HG03139 (cell line): ENCODE results near the gene CUBN.
"Not testable (repeated sequence)": the region's sequence is repeated elsewhere in the genome, so short reads cannot be mapped to it uniquely, and the experiment has no call there.

ENCODE experiments used
- ATAC-seq: cut with Tn5 transposase; IDR thresholded peaks from one replicate; pipeline ENCODE4 v1.9.1; 2021; ENCODE audit not compliant: unreplicated experiment

The CUBN gene

GRCh38 chr10:16832351-16833080, 297.1 kb downstream of the CUBN start:
- ATAC-seq, result no peak

DNA sequence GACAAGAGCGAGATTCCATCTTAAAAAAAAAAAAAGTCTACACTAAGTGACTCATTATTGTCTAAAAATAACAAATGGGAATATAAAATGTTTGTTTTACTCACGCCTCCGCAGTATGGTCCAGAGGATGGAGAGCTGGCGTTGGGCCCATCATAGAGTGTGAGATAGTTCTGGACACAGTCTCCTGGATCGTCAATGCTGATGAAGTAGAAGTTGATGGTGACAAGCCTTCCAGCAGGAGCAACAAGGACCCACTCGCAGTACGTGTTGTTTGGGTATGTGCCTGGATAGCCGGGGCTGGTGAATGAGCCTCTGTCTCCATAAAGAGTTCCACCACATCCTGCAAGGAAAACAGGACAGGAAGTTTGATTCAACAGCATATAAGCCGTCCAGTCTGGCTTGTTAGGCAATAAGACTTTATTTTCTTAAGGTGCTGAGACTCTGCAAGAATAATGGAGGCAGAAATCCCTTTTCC, 300.9 kb downstream of the CUBN start:
- ATAC-seq, result no peak

- peak; percentile 85 for ATAC-seq
These were observed 301.5 kb downstream of the CUBN start for GRCh38 chr10:16828114-16828568.

- not testable (repeated sequence) for ATAC-seq
These were observed 302.1 kb downstream of the CUBN start for GRCh38 chr10:16827474-16827873.

- no peak for ATAC-seq
These were observed 306.8 kb downstream of the CUBN start for GRCh38 chr10:16822726-16823360.

- no peak for ATAC-seq
These were observed 307.6 kb downstream of the CUBN start for GRCh38 chr10:16822027-16822426.

GRCh38 chr10:16820421-16820820, 309.2 kb downstream of the CUBN start:
- ATAC-seq, result no peak

DNA sequence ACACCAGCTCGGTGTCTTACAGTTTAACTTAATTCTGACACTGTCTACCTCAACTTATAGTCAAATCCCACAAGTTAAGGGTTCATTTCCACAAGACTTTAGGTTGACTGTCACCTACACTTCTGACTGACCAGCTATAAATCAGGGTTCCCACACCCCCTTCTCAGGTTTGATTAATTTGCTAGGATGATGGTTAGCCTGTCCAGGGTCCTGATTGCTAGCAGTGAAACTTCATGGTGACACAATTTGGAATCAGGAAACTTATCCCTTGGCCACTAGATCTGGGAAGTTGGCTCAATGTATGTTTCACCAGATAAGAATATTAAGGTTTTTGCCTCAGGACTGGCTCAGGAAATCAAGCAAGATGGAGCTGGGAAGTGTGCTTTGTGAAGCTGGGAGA, 309.6 kb downstream of the CUBN start:
- no peak for ATAC-seq

- no peak for ATAC-seq
These were observed 310.2 kb downstream of the CUBN start for GRCh38 chr10:16819436-16819835.

- no peak for ATAC-seq
These were observed 310.6 kb downstream of the CUBN start for GRCh38 chr10:16819026-16819425.

GRCh38 chr10:16817125-16818019, 312.2 kb downstream of the CUBN start, which contains the start of gene RSU1:
Gene RSU1, minus strand, starts transcription at chr10:16817424. Its CDS starts 343 bp downstream, at chr10:16817081.
- ATAC-seq, result peak; percentile 98

DNA sequence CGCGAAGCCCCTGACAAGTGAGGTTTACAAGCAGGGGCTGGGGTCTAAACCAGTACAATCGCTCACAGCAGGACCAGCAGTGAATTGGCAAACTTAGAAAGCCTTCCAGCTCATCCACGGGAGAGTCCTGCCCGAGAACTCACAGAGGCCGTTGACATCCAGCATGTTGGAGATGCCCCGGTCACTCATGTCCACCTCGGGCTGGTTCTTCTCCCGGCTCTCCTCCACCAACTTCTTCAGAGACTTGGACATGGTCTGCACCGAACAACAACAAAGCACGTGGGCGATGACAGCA, 312.8 kb downstream of the CUBN start:
- ATAC-seq, result no peak

DNA sequence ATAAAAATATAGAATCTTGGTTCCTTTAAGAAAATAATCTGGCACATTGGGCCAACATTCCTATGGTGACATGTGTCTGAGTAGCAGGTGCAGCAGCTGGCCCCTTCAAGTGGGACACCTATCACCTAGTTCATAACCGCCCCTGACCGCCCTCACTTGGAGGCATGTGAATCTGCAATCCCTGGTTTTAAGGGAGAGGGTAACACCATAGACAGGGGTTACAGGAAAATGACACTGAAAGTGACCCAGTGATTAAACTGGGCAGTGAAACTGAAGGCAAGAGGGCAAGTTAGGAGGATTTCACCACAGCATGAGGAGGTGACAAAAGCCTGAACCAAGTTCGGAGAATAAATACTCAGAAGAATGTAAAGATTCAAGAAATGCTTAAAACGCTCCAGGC, 313.4 kb downstream of the CUBN start:
- ATAC-seq, result no peak

GRCh38 chr10:16814012-16814411, 315.6 kb downstream of the CUBN start:
- no peak for ATAC-seq

GRCh38 chr10:16812676-16813075, 316.9 kb downstream of the CUBN start:
- ATAC-seq, result no peak

DNA sequence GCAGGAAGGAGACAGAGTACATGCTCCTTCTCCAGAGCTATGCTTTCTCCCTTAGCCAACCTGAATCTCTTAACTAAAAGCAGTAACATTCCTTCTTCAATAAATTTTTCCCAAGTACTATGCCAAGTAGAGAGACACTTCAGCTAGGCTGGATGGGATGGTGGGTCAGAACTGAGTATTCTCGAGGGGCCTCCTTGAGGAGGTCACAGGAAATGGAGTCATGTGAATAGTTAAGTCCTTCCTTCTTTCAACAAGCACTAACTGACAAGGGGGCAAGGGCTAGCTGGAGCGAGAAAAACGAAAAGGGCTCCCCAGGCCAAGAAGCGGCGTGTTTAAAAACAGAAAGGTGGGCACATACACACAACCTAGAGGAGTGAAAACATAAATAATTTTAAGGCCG, 317.8 kb downstream of the CUBN start:
- ATAC-seq, result no peak

DNA sequence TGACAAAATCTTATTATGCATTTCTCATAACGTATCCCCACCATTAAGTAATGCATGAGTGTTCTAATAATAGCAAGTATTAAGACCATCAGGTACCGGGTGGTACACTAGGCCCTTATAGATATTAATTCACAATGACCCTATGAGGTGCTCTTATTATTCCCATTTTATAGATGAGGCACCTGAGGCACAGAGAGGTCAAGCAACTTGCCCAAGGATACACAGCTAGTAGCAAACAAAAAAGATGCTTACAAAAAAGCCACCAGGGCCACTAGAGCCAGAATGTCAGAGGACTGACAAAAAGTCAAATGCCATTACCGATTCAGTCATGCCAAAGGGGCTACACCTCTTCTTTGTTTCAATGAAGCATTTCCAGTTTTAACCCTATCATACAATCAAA, 318.3 kb downstream of the CUBN start:
- no peak for ATAC-seq

GRCh38 chr10:16809074-16809718, 320.4 kb downstream of the CUBN start:
- peak; percentile 78 for ATAC-seq

DNA sequence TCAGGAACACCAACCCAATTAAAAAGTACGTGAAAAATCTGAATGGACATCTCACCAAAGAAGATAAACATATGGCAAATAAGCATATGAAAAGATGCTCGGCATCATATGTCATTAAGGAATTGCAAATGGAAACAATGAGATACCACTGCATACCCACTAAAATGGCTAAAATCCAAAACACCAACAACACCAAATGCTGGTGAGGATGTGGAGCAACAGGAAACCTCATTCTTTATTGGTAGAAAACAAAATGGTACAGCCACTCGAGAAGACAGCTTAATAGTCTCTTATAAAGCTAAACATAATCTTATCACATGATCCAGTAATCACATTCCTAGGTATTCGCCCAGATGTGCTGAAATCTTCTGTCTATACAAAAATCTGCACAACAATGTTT, 325.5 kb downstream of the CUBN start:
- ATAC-seq, result no peak

GRCh38 chr10:16803464-16803863, 326.1 kb downstream of the CUBN start:
- no peak for ATAC-seq

GRCh38 chr10:16799621-16800020, 330.0 kb downstream of the CUBN start:
- ATAC-seq, result peak; percentile 69
